Endothelial cell of umbilical vein (primary cell): ENCODE data around the gene PRAMEF10. TPM values are rescaled to one million over a fixed set of nuclear protein-coding genes. Genes with fewer than 3 reads are reported as not detected.
"Not testable (repeated sequence)": the region's sequence is repeated elsewhere in the genome, so short reads cannot be mapped to it uniquely, and the experiment has no call there.

ENCODE experiments used
- BruUV-seq: library from RNA; stranded (reverse); fragments of 400-500 nt; replicated peaks from 2 replicates; lab custom pipeline; 2021; lab: Mats Ljungman, UMichigan
- CTCF ChIA-PET: fragments of 300-600, 350-600 bp; sonication (Branson Sonifier 250); formaldehyde crosslinking; loops from one replicate; lab custom pipeline; 2021; ENCODE audit warnings: antibody characterized with exemption, inconsistent platforms; lab: Charles Lee
- POLR2A ChIA-PET: fragments of 300-600, 350-600 bp; sonication (Branson Sonifier 250); formaldehyde crosslinking; loops from one replicate; lab custom pipeline; 2021; ENCODE audit warnings: antibody characterized with exemption, inconsistent platforms; lab: Charles Lee
- DNase-seq: peaks from one replicate; pipeline ENCODE4 v3.0.0-alpha.2; 2011; ENCODE audit warnings: low read depth, low spot score
- FAIRE-seq: peaks from 2 replicates; lab custom pipeline; 2011; peaks lifted over from hg19 to GRCh38; lab: Jason Lieb, UNC
- H2AFZ ChIP-seq: 2 replicates; pipeline ENCODE4 v1.6.0; 2012; ENCODE audit warnings: low read depth, low read length, control low read depth, inconsistent platforms
- H3K27ac ChIP-seq: 2 replicates; pipeline ENCODE4 v1.5.1; 2011; ENCODE audit warnings: low read depth, mild to moderate bottlenecking, control low read depth, low read length, moderate library complexity; ENCODE audit not compliant: insufficient read depth
- H3K27me3 ChIP-seq, 2 experiments: 2 replicates each; pipeline versions ENCODE4 v1.6.0 to v1.6.1; 2011; ENCODE audit warnings: low read length in 2 of 2, mixed read lengths in 1 of 2; ENCODE audit not compliant: control insufficient read depth in 2 of 2, insufficient read depth in 2 of 2
- H3K36me3 ChIP-seq, 2 experiments: 2 replicates in 1 of 2; 3 replicates in 1 of 2; pipeline ENCODE4 v1.5.1; 2011; ENCODE audit warnings: low read length in 2 of 2, mild to moderate bottlenecking in 1 of 2, moderate library complexity in 1 of 2; ENCODE audit not compliant: control insufficient read depth in 2 of 2, insufficient read depth in 2 of 2; ENCODE audit errors: extremely low read depth in 1 of 2
- H3K4me1 ChIP-seq: 3 replicates; pipeline ENCODE4 v1.5.1; 2011; ENCODE audit warnings: mild to moderate bottlenecking, low read length; ENCODE audit not compliant: control insufficient read depth, insufficient read depth; ENCODE audit errors: extremely low read depth
- H3K4me2 ChIP-seq: 2 replicates; pipeline ENCODE4 v1.6.1; 2011; ENCODE audit warnings: low read length, control low read depth, mixed read lengths; ENCODE audit not compliant: insufficient read depth
- H3K4me3 ChIP-seq, 3 experiments: fragments of 200-600 bp in 1 of 3; sonication (generic), shearing (Covaris generic) in 1 of 3; replicated peaks in 1 of 3; 2 replicates each; pipeline ENCODE4 v1.5.1; 2011 to 2016; ENCODE audit warnings: control low read depth in 3 of 3, low read length in 3 of 3, mild to moderate bottlenecking in 2 of 3, inconsistent platforms in 1 of 3, low read depth in 1 of 3, moderate library complexity in 1 of 3; ENCODE audit not compliant: insufficient read depth in 1 of 3
- H3K79me2 ChIP-seq: 2 replicates; pipeline ENCODE4 v1.6.0; 2012; ENCODE audit warnings: low read length, inconsistent platforms; ENCODE audit not compliant: control insufficient read depth, insufficient read depth
- H3K9ac ChIP-seq: replicated peaks from 2 replicates; pipeline ENCODE3; 2011; ENCODE audit warnings: low read length, control low read depth; ENCODE audit not compliant: insufficient read depth; ENCODE audit errors: extremely low read depth
- H3K9me1 ChIP-seq: replicated peaks from 3 replicates; pipeline ENCODE4 v1.6.0; 2011; ENCODE audit warnings: mild to moderate bottlenecking, low read length; ENCODE audit not compliant: control insufficient read depth, insufficient read depth; ENCODE audit errors: extremely low read depth
- H3K9me3 ChIP-seq: replicated peaks from 2 replicates; pipeline ENCODE4 v1.5.1; 2012; ENCODE audit warnings: low read length, inconsistent platforms; ENCODE audit not compliant: control insufficient read depth, insufficient read depth
- H4K20me1 ChIP-seq: replicated peaks from 2 replicates; pipeline ENCODE3; 2011; ENCODE audit warnings: mild to moderate bottlenecking, low read length; ENCODE audit not compliant: control insufficient read depth, insufficient read depth; ENCODE audit errors: extremely low read depth
- CTCF ChIP-seq, 2 donors: IDR thresholded peaks; 1 replicate in 1 of 2; 2 replicates in 1 of 2; pipeline ENCODE4 v1.5.1; 2011; ENCODE audit warnings: low read length in 2 of 2, mild to moderate bottlenecking in 2 of 2, moderate library complexity in 2 of 2, control low read depth in 1 of 2, inconsistent platforms in 1 of 2, low read depth in 1 of 2; ENCODE audit not compliant: insufficient read depth in 1 of 2; ENCODE audit errors: extremely low read depth in 1 of 2
- EZH2 ChIP-seq: IDR thresholded peaks from 2 replicates; pipeline ENCODE4 v1.6.1; 2012; ENCODE audit warnings: borderline replicate concordance, low read depth, mild to moderate bottlenecking, moderate library complexity, low read length, inconsistent platforms; ENCODE audit not compliant: severe bottlenecking
- FOS ChIP-seq: IDR thresholded peaks from 2 replicates; pipeline ENCODE4 v1.6.1; 2011; ENCODE audit warnings: mild to moderate bottlenecking, low read length, moderate library complexity, borderline replicate concordance; ENCODE audit not compliant: insufficient read depth
- GATA2 ChIP-seq: IDR thresholded peaks from 2 replicates; pipeline ENCODE4 v1.7.0; 2011; ENCODE audit warnings: low read depth, mild to moderate bottlenecking, moderate library complexity, mixed read lengths, low read length; ENCODE audit not compliant: insufficient read length, insufficient read depth
- JUN ChIP-seq: IDR thresholded peaks from 2 replicates; pipeline ENCODE4 v1.6.1; 2011; ENCODE audit warnings: borderline replicate concordance, low read depth; ENCODE audit not compliant: insufficient read length, insufficient read depth
- MYC ChIP-seq: IDR thresholded peaks from one replicate; pipeline ENCODE4 v1.6.1; 2011; ENCODE audit warnings: mild to moderate bottlenecking, low read depth, low read length
- POLR2A ChIP-seq: IDR thresholded peaks from 2 replicates; pipeline ENCODE4 v1.6.1; 2012; ENCODE audit warnings: low read depth, mild to moderate bottlenecking, control low read depth, low read length
- POLR2AphosphoS5 ChIP-seq: IDR thresholded peaks from 2 replicates; pipeline ENCODE4 v1.6.1; 2012; ENCODE audit warnings: low read depth, mild to moderate bottlenecking, control low read depth, low read length, moderate library complexity; ENCODE audit not compliant: insufficient read depth
- dilution Hi-C: fragments of 300-500 bp; cut with MboI; formaldehyde crosslinking; loops from one replicate; pipeline ENCODE4 v1.15.0; 2019; ENCODE audit warnings: low sequenced_read_pairs; ENCODE audit not compliant: extremely low pct_ligation_motif_present
- intact Hi-C: fragments of 100-400 bp; cut with micrococcal nuclease; formaldehyde crosslinking; loops from one replicate; pipeline ENCODE4 v1.10.0; 2022
- polyA plus RNA-seq, 4 experiments: library from polyadenylated mRNA; depleted of rRNA in 3 of 4; stranded (reverse) in 3 of 4; unstranded in 1 of 4; fragments of >200 nt; gene quantifications; 2 replicates each; pipeline versions ENCODE4 v1.2.1 to v1.2.3, GENCODE V29; 2011 to 2012; ENCODE audit warnings: missing spikeins in 1 of 4
- total RNA-seq: library from RNA; stranded (reverse); gene quantifications from 2 replicates; pipeline ENCODE4 v1.2.3, GENCODE V29; 2021
- TF ChIP-seq, protein P1 (sequence below): IDR thresholded peaks from 2 replicates; pipeline ENCODE4 v1.6.1; 2011; ENCODE audit not compliant: insufficient read depth, insufficient read length

Gene PRAMEF10
- total and polyA plus RNA-seq, 2 donors (not counting 3 experiments of a cell fraction or from before 2014, with no cell fraction given), result not detected

GRCh38 chr1:12851779-12852178 is 46.3 kb downstream of the PRAMEF10 start:
- Histone ChIP-seq H4K20me1 (no peaks in the 10 kb centered on the region), H3K27ac (no peak overlapping the region), H3K9ac (no peak overlapping the region), H2AFZ (no peak overlapping the region), H3K9me1 (no peaks in the 10 kb centered on the region), H3K27me3 (no peaks in the 10 kb centered on the region), H3K4me1 (no peaks in the 10 kb centered on the region), H3K79me2 (no peaks in the 10 kb centered on the region), H3K4me3 (no peak overlapping the region), H3K36me3 (no peaks in the 10 kb centered on the region), H3K4me2 (no peak overlapping the region), H3K9me3 (peaks cover 2% of the 10 kb centered on the region)
- CTCF ChIA-PET, result no interaction called here
- POLR2A ChIA-PET, result no interaction called here
- dilution Hi-C loops, result no loop called here
- intact Hi-C loops, result no loop called here
- no TSS peak for BruUV-seq
- TF ChIP-seq CTCF (IDR thresholded peaks at IDR 0.05; ENCODE audit: extremely low read depth in 1 of 2, insufficient read depth in 1 of 2, low read depth in 1 of 2, low read length in 2 of 2), result no peak
- TF ChIP-seq POLR2A, result no peak
- no peak for TF ChIP-seq FOS
- TF ChIP-seq MYC, result no peak
- no peak for TF ChIP-seq POLR2AphosphoS5
- TF ChIP-seq, protein P1, sequence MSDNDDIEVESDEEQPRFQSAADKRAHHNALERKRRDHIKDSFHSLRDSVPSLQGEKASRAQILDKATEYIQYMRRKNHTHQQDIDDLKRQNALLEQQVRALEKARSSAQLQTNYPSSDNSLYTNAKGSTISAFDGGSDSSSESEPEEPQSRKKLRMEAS, result no peak
- TF ChIP-seq GATA2, result no peak
- TF ChIP-seq EZH2, result no peak
- TF ChIP-seq JUN, result no peak
- no peak for DNase-seq
- no peak for FAIRE-seq

GRCh38 chr1:12848620-12849019 is 49.5 kb downstream of the PRAMEF10 start, which contains the start of gene HNRNPCL1:
HNRNPCL1 (minus strand) TSS chr1:12848720; CDS start chr1:12848289, 431 bp downstream.
- FAIRE-seq, H3K9ac ChIP-seq, DNase-seq, H3K79me2 ChIP-seq, H3K27me3 ChIP-seq, BruUV-seq, H2AFZ ChIP-seq, dilution Hi-C loops, CTCF ChIA-PET, H3K36me3 ChIP-seq, H3K4me3 ChIP-seq, intact Hi-C loops, H3K9me3 ChIP-seq, H4K20me1 ChIP-seq, H3K4me2 ChIP-seq, H3K27ac ChIP-seq, POLR2A ChIA-PET, H3K9me1 ChIP-seq, H3K4me1 ChIP-seq: not testable (repeated sequence)
